ENCODE data around the gene RNF150. TPM values are rescaled to one million over a fixed set of nuclear protein-coding genes. Genes with fewer than 3 reads are reported as not detected.

RNF150 gene
- total and polyA plus RNA-seq, 3 donors from 2014 or later: 4.7 to 7.8 (median 6.5) TPM

- Histone ChIP-seq H3K27me3 (no peaks in the 10 kb centered on the region), H3K9me3 (no peaks in the 10 kb centered on the region), H3K36me3 (ENCODE audit: low read depth, missing control alignments) (no peaks in the 10 kb centered on the region), H3K27ac (no peak overlapping the region), H3K4me1 (no peaks in the 10 kb centered on the region), H3K4me3 (no peak overlapping the region)
- 72 to 79% methylated on average over 2 of the region's 2 CpGs for WGBS, 2 donors
- DNase-seq: no peak
- no peak for TF ChIP-seq POLR2A (IDR thresholded peaks at IDR 0.05)
- no peak for TF ChIP-seq CTCF (IDR thresholded peaks at IDR 0.05)
- intact Hi-C loops (cut with DNase I; ENCODE audit: low total_unique reads): no loop called here
Observed at GRCh38 chr4:140976768-140977167, 156.5 kb downstream of the RNF150 start.

- Histone ChIP-seq H3K9me3 (no peaks in the 10 kb centered on the region), H3K27me3 (no peaks in the 10 kb centered on the region), H3K36me3 (ENCODE audit: low read depth, missing control alignments) (no peaks in the 10 kb centered on the region), H3K27ac (no peak overlapping the region), H3K4me1 (no peaks in the 10 kb centered on the region), H3K4me3 (no peak overlapping the region)
- 42 to 51% methylated on average over 3 of the region's 3 CpGs for WGBS, 2 donors
- DNase-seq: no peak
- TF ChIP-seq POLR2A (IDR thresholded peaks at IDR 0.05) (no peak), CTCF (IDR thresholded peaks at IDR 0.05) (no peak)
- intact Hi-C loops (cut with DNase I; ENCODE audit: low total_unique reads): no loop called here
Observed at GRCh38 chr4:140971077-140971792, 162.0 kb downstream of the RNF150 start.

- Histone ChIP-seq H3K36me3 (ENCODE audit: low read depth, missing control alignments) (no peaks in the 10 kb centered on the region), H3K9me3 (no peaks in the 10 kb centered on the region), H3K27me3 (no peaks in the 10 kb centered on the region), H3K27ac (no peak overlapping the region), H3K4me3 (no peak overlapping the region), H3K4me1 (no peaks in the 10 kb centered on the region)
- intact Hi-C loops (cut with DNase I; ENCODE audit: low total_unique reads): no loop called here
- no peak for TF ChIP-seq CTCF (IDR thresholded peaks at IDR 0.05)
- no peak for TF ChIP-seq POLR2A (IDR thresholded peaks at IDR 0.05)
- WGBS, 2 donors: 90 to 98% methylated on average over 3 of the region's 3 CpGs
- DNase-seq: no peak
Observed at GRCh38 chr4:140969296-140969695, 164.0 kb downstream of the RNF150 start.

GRCh38 chr4:140968371-140968770 is 164.9 kb downstream of the RNF150 start:
- Histone ChIP-seq H3K4me1 (no peaks in the 10 kb centered on the region), H3K27me3 (no peaks in the 10 kb centered on the region), H3K27ac (no peak overlapping the region), H3K4me3 (no peak overlapping the region), H3K36me3 (ENCODE audit: low read depth, missing control alignments) (no peaks in the 10 kb centered on the region), H3K9me3 (no peaks in the 10 kb centered on the region)
- WGBS, 2 donors: 63 to 78% methylated on average over 3 of the region's 3 CpGs
- no peak for DNase-seq
- intact Hi-C loops (cut with DNase I; ENCODE audit: low total_unique reads): no loop called here
- TF ChIP-seq CTCF (IDR thresholded peaks at IDR 0.05) (no peak), POLR2A (IDR thresholded peaks at IDR 0.05) (no peak)

GRCh38 chr4:140963883-140964282 is 169.4 kb downstream of the RNF150 start:
- no peaks in the 10 kb centered on the region for H3K36me3 ChIP-seq (ENCODE audit: low read depth, missing control alignments)
- no peak overlapping the region for H3K4me3 ChIP-seq
- no peak for DNase-seq
- 88 to 94% methylated on average over 1 of the region's 1 CpG for WGBS, 2 donors
- intact Hi-C loops (cut with DNase I; ENCODE audit: low total_unique reads): no loop called here
- H3K4me1 ChIP-seq: no peaks in the 10 kb centered on the region
- no peaks in the 10 kb centered on the region for H3K9me3 ChIP-seq
- H3K27ac ChIP-seq: no peak overlapping the region
- no peak for TF ChIP-seq POLR2A (IDR thresholded peaks at IDR 0.05)
- no peak for TF ChIP-seq CTCF (IDR thresholded peaks at IDR 0.05)
- H3K27me3 ChIP-seq: no peaks in the 10 kb centered on the region
